ENCODE data around the gene C16orf90.

The C16orf90 gene

GRCh38 chr16:3465911-3466584 is 29.2 kb downstream of the C16orf90 start:
- no peak for DNase-seq (ENCODE audit: low read depth)

GRCh38 chr16:3465301-3465700 is 30.0 kb downstream of the C16orf90 start:
- no peak for DNase-seq (ENCODE audit: low read depth)

- peak; percentile 22 for DNase-seq (ENCODE audit: low read depth)
Measured at GRCh38 chr16:3461151-3461550, 34.1 kb downstream of the C16orf90 start.

GRCh38 chr16:3460585-3460984 is 34.7 kb downstream of the C16orf90 start:
- no peak for DNase-seq (ENCODE audit: low read depth)

- DNase-seq (ENCODE audit: low read depth): no peak
Measured at GRCh38 chr16:3460121-3460520, 35.2 kb downstream of the C16orf90 start.

GRCh38 chr16:3459401-3460090 is 35.7 kb downstream of the C16orf90 start:
- peak; percentile 27 for DNase-seq (ENCODE audit: low read depth)

- DNase-seq (ENCODE audit: low read depth): peak; percentile 50
Measured at GRCh38 chr16:3458852-3459361, 36.4 kb downstream of the C16orf90 start.

GRCh38 chr16:3458278-3458851 is 36.9 kb downstream of the C16orf90 start:
- DNase-seq (ENCODE audit: low read depth): peak; percentile 59

GRCh38 chr16:3457434-3458252 is 37.6 kb downstream of the C16orf90 start:
- DNase-seq (ENCODE audit: low read depth): peak; percentile 91

GRCh38 chr16:3454631-3455147 is 40.6 kb downstream of the C16orf90 start:
- DNase-seq (ENCODE audit: low read depth): no peak

- no peak for DNase-seq (ENCODE audit: low read depth)
Measured at GRCh38 chr16:3454093-3454492, 41.2 kb downstream of the C16orf90 start.

- peak; percentile 84 for DNase-seq (ENCODE audit: low read depth)
Measured at GRCh38 chr16:3444032-3444388, 51.3 kb downstream of the C16orf90 start.
